DMS79 (cell line): ENCODE data around the gene CADPS.

Source experiments
- DNase-seq: peaks from one replicate; lab custom pipeline; 2025; lab: John Stamatoyannopoulos, UW

Gene CADPS

DNA sequence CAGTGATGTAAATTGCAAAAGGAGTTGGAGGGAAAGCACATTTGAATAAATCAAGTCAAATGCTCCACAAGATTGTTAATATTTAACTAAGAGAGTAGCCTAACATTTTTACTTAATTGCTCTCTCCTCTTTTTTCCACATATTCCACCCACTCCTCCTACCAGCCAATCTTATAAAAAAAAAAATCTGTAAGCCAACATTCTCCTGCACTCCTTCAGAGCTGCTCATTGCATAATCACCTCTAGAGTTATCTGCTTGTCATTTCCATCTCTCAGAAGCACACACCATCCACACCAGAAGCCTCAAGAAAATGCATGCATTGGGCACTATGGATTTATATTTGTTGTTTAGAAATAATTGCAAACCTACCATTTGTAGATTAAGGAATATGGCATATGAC is 64.1 kb downstream of the CADPS start:
- no peak for DNase-seq

DNA sequence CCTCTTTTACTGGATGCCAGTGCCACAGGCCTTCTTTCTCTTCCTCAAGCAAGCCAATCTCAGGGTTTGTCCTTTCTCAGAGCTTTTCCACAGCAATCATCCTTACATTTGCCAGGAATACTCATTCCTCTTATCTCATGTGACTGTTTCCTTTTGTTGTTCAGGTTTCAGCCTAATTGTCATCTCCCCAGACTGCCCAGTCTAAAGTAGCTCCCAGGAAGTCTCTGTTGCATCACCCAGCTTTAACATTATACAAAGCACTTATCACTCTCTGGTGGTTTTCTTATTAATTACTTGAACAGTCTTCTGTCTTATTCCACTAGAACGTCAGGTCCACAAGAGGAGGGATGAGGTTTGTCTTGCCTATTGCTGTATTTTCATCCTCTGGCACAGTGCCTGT is 65.8 kb downstream of the CADPS start:
- no peak for DNase-seq

DNA sequence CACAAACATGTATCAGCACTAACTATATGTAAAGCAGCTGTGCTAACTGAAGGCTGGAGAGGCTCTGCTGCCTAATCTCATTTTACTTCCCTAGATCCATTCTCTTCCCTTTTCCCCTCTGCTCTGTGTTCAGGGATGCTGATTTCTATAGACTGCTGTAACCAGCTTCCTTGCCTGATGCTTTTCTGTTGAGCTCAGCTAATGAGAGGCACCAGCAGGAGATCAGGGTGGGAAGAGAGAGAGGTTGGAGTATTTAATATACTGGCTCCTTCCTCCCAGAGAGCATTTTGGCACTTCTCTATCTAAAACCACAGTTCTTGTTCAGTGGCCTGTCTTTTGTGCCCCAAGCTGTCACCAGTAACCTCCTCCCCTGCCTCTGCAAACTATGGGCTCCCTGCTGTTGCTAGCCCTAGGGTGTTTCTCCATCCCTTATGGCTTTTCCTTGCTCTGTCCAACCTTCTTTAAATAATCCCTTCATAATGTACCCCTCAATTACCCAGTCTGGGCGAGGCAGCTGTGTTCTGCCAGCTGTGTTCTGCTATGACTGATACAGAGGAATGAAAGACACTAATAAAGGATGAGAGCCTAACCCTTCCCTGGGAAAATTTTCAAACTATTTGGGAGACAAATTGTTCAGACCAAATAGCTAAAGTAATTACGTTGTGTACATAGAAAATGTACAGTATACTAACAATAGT is 69.5 kb downstream of the CADPS start:
- DNase-seq, result no peak

DNA sequence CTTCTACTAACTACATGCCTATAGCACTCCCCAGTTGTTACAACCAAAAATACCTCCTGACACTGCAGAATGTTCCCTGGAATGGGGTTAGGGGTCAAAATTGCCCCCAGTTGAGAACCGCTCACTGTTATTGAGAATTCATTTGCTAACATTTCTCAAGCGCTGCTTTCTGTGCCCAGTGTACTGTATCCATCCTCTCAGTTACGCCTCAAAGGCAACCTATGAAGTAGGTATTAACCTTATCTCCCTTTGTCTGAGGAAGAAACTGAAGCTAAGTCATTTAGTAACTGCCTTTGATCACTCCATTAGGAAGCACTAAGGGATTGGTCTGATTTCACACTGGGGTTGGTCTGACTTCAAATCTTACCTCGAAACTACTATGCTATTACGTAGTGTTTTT is 70.1 kb downstream of the CADPS start:
- DNase-seq, result peak; percentile 33

DNA sequence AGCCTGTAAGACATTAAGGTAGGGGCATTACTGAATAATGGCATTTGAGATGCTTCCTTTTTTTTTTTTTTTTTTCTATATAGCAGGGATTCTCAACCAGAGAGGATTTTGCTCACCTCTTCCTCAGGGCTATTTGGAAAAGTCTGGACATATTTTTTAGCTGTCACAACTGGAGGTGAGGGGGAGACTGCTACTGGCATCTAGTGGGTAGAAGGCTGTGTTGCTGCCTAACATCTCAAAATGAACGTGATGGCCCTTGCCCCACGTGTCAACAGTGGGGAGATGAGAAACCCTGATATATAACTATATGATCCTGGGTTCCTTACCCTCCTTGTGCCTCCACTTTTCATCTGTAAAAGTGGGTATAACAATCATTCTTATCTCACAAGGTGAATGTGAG is 71.9 kb downstream of the CADPS start:
- no peak for DNase-seq

DNA sequence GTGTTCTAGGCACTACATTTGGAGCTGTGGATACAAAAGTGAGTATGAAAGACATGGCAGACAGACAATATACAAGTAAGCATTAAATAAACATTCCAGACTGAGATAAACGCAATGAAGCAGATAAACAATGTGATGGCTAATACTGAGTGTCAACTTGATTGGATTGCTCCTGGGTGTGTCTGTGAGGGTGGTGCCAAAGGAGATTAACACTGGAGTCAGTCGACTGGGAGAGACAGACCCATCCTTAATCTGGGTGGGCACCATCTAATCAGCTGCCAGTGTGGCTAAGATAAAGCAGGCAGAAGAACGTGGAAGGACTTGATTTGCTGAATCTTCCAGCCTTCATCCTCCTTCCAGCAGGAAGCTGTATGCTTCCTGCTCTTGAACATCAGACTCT is 77.2 kb downstream of the CADPS start:
- DNase-seq, result no peak

DNA sequence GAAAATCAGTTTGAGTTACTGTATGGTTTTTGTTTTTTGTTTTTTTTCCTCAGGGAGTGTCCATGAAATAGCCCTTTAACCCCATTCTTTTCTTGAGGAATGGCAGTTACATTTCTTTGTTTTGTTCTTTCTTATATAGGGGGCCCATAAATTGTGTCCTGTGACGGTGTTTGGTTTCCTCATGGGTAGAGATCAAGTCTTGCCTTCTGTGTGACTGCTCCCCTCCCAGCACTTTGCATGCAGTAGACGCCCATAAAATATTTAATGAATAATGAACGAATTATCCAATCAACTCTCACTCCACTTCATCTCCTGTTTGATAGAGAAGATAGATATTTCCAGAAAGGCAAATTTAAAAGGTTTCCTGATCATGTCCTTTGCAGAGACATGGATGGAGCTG is 78.1 kb downstream of the CADPS start:
- DNase-seq, result no peak

DNA sequence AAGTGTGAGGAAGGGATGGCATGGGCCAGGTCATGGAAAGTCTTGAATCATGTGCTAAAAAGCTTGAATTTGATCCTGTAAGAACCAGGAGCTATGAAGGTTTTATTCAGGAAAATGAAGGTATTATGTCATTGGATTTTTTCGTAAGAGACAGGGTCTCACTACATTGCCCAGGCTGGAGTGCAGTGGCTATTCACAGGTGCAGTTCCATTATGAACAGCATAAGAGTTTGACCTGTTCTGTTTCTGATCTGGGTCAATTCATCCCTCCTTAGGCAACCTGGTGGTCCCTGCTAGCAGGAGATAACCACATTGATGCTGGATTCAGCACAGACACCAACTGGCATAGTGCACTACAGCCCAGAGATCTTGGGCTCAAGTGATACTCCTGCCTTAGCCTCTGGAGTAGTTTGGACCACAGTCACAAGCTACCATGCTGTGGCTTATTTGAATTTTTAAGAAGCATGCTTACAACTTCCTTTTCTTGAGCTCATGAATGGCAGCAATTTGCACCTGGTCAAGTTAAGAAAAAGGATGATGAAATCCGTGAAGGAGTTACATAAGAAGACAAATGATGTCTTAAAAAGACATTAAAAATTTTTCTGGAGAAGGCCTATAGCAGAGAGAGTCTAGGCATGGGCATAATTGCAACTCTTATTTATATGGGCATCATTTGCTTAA is 79.1 kb downstream of the CADPS start:
- no peak for DNase-seq

DNA sequence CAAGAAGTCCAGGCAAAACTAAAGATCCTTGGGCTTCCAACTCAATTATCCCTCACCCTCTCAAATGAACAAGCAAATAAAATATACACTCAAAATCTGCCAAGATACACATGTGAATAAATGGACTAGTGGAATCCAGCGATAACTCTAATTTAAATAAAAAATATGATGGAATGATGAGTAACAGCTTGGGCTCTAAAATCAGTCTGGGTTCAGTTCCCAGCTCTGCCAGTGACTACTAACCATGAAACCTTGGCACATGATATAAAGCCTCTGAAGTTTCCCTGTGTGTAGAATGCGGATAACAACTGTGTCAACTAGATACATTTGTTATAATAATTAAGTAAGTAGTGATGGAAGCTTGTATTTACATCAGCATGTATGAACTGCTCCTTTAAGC is 81.3 kb downstream of the CADPS start:
- no peak for DNase-seq

DNA sequence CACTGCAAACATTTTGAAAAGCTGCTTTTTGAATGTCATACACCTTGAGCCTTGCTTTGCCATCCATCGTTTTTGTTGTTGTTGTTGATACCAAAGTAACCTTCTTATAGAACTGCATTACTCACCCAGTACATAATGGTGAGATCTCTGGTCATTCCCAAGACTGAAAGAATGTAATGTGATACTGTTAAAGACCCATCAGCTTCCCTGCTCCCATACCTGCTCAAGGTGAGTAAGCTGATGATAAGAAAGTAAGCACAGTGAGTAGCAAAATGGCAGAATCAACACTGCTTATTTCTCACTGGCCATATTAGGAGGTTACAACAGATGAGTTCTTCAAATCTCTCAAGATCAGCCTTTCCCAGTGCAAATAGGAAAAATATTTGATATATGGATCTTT is 89.8 kb downstream of the CADPS start:
- no peak for DNase-seq

DNA sequence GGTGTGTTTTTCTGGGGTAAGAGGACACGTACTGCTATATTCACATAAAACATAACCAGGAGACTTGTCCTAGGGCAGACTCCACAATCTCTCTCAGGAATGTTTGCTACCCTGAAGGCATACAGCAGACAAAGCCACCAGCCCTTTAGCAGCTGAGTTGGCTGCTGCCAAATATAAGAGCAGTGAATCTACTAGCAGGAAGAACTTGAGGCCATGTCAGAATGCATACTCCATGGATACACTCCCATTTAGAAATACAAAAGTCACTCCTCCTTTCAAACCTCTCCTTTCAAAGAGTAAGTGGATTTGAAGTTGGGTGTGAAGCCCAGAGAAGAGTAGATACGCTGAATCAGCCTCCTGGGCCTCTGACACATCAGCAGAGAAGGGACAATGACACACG is 94.1 kb downstream of the CADPS start:
- DNase-seq, result no peak

DNA sequence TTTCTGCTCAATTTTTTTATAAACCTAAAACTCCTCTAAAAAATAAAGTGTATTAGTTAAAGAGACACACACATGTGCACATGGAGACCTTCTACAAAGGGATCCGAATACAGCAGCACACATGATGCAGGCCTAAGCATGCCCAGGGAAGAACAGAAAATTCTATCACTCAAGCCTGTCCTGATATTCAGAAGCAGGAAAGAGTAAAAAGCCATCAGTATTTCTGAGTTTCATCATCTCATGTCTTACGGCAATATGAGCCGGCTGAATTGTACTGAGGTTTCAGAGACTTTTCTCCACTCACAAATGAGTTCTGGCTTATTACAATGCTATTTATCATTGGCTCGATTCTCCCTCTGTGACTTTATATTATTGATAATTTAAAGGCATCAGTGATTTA is 97.5 kb downstream of the CADPS start:
- DNase-seq, result no peak

DNA sequence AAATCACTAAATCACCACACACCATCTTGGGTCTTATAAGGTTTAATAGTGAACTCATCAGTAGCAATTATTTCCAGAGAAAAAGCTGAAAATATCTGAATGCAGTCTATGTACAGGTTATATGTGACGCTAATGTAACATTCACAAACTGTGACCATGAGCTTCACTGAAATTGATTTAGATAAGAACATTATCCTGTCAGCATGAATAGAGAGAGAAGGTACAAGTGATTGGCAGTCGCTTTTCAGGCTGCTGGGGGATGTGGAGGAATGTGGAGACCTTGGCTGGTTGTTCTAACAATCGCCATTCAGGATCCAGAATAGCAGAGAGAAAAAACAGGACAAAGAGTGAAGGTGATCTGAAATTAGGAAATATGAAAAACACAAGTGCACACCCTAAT is 98.1 kb downstream of the CADPS start:
- no peak for DNase-seq

DNA sequence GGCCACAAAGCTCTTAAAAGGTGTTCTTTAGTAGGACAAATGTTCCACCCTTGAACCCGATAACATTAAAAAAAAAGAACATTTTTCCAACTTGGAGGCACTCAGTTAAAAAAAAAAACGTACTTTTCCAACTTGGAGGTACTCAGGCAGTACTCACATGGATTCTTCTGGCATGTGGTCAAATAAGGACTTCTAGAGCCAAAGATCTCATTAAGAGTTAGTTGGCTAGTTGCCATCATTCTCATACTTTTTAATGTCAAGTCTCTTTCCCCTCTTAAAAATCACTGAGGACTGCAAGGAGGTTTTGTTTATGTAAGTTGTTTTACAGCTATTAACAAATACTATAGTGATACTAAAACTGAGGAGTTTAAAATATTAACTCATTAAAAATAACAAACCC is 101.0 kb downstream of the CADPS start:
- peak; percentile 67 for DNase-seq

DNA sequence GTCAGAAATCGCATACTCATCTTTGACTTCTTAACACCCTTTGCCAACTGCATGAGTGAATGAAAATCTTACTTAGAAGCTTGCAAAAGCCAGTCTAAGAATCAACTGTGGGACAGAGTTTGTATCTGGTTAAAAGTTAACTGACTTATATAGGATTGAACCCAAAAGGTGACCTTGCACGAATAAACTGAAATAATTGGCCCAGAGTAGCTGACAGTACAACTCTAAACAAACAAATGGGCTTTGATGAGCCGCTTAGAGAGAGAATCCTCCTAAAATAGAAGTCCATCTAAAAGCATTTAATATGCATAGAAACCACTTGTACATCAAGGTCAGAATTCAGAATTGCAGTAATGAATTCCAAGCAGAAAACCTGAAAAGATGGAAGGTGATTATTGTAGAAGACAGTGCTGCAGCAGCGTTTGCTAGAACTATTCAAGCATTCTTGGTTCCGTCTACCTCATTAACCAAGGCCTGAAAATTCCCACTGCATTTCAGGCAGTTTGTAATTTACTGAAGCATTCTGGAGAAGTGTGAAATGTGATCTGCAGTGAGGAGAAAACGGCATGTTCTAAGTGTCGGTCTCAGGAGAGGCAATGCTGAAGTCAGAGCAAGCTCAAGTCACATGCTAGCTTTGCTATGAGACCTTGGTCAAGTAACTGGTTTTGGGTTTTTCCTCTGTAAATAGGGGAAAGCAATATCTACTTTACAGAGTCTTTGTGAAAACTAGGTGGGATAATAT is 103.7 kb downstream of the CADPS start:
- no peak for DNase-seq

DNA sequence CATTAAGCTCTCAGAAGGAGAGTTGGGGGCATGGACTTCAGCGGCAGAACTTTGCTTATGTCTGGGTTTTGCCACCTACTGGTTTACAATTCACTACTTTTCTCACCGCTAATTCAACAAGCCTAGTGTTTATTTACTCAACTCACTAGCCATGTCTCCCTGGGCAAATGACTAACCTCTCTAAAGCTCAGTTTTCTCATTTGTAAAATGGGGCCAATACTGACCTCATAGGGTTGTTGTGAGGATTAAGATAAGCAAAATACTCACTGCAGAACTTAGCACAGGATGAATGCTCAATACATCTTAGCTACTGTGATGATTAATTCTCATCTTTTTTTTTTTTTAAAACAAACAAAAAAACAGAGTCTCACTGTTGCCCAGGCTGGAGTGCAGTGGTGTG is 106.3 kb downstream of the CADPS start:
- DNase-seq, result no peak

DNA sequence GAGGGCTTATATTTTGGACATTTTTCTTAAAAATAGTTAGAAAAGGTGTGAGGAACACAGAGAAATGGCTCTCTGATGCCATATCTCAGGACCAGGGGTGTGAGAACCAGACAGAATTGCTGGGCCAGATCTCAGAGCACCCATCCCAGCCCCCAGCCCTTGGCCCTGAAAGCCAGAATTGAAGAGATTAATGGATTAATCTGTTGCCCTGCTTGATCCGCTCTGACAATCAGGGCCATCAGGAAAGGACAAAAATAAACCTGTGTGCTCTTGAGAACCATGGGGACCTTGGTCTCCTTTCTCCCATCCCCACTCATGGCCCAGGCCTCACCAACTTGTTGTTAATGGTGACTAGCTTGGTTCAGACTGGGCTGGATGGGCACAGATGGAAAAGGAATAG is 113.5 kb downstream of the CADPS start:
- DNase-seq, result no peak

DNA sequence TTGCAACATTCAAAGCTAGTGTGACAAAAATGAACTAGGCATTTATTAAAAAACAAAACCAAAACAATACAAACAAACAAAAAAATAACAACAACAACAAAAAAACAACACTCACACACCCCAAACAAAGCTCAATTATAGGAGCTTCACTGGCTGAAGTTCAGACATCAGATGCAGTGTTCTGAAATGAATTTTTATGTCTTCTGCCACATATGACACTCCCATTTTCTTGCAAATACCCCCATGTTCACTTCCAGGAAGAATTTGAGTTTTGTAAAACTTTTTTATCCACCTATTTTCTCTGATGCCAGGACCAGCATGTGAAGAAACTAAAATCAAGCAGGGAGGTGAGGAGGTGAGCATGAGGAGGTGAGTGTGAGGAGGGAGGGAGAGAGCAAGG is 113.9 kb downstream of the CADPS start:
- no peak for DNase-seq

DNA sequence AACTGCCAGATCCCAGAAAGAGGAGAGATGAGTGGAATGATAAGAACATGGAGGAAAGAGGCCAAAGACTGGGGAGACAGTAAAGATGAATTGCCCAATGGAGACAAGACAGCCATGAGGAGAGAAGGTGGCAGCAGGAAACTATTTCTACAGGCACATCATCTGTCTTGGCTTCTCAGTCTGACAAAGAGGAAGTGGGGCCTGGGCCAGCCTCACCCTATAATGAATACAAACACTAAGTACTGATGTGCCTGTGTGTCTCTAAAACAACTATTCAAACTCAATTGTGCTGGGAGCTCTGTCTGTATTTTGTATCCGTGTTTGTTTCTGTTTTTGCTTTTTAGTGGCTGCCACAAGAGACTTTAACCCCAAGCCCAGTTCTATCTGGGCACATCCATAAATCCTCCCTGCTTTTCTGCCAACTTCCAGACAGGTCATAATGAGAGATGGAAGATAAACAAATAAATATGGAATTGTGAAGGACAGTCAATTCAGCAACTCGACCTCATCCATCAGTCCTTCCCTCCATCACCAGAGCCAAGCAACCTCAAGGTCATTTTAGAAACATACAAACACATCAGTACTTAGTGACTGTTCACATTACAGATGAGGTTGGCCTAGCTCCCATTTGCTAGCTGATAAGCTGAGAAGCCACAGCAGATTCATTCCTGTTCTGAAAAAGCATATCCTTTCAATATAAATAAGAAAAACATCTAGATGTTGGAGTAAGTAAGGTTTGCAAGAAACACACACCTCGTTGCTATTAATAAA is 116.7 kb downstream of the CADPS start:
- DNase-seq, result no peak

DNA sequence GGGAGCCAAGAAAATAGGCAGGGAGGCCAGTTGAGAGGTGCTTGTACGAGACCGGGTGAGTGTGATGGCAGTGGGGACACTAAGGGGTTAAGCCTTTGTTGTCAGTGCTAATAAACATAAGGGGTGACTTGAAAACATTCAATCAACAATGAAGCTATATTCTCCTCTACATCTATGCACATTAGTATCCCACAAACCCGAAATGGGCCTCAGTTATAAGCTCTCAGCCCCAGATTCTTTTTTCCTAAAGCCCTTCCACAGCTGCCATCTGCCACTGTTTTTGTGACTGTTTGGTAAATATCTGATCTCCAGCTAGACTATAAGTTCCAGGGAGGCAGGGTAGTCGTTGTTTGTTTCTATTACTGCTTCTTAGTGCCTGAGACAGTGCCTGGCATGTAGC is 118.2 kb downstream of the CADPS start:
- no peak for DNase-seq

DNA sequence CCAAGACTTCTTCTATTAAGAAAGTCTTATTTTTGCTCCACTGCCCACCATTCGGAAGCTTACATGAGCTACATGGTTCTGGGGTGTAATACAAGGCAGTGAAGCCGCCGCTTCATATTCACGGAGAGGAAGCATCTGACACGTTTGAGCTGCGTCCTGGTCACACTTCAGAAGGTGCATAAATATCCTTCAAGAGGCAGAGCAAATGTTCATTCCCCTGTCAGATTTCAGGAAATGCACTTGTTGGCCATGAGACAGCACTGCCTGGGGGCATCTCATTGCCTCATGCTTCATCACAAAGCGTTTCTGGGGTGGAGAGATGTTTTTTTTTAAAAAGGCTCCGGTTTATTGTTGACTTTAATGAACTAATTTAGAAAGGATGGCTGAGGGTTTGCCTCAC is 119.9 kb downstream of the CADPS start:
- DNase-seq, result peak; percentile 61

DNA sequence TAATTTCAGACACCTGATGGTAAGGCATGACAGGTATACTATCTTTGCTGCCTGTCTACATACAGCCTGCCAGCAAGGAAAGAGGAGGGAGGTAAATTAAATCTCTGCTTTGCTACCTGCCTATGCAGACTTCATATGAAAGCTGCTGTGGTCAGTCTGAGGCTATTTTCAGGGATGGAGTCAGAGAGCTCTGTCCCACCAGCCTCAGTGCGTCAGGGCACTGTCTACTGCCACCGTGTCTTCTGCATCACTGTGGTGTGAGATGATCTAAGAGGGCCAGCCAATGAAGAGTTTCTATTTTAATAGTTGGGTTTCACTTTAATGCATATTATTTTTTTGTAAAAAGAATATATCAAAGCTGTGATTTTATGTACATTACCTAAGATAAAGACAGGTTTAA is 125.6 kb downstream of the CADPS start:
- no peak for DNase-seq

DNA sequence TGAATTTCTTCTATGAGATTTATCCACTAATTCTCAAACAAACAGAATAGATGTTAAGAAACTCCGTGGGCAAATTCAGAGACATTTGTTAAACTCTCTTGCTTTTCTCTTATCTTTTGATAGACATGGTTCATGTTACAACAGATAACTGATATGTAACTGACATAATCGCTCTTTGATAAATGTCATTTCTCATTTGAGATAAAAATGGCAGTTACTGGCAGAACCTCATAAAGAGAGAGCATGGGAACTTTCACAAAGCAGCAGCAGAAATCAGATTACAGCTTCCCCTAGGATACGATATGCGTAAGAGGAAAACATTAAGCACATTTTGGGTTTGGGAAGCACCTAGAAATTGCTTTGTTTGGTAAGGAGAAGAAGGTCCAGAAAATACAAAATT is 126.1 kb downstream of the CADPS start:
- DNase-seq, result no peak
